ENCODE measurements around the gene TTI1. TPM values are rescaled to one million over a fixed set of nuclear protein-coding genes. Genes with fewer than 3 reads are reported as not detected.
A peak's percentile ranks its signal among the peaks of the same experiment; 100 is the strongest.

TTI1 gene
- polyA plus RNA-seq, 1 of the 3 experiments (the other 2 are of a cell fraction): 15.6 TPM

GRCh38 chr20:38044685-38045084 lies 11.4 kb upstream of the TTI1 start:
- Histone ChIP-seq H3K9ac (no peak overlapping the region), H3F3A (replicated peaks; ENCODE audit: insufficient read depth) (peaks cover 27% of the 10 kb centered on the region), H4K20me1 (ENCODE audit: insufficient read depth) (peaks cover 43% of the 10 kb centered on the region), H3K4me3 (ENCODE audit: low read depth in 2 of 2, low read length in 1 of 2) (no peak overlapping the region), H2AFZ (ENCODE audit: low read depth) (no peak overlapping the region), H3K9me3 (no peaks in the 10 kb centered on the region), H3K9me2 (no peaks in the 10 kb centered on the region), H3K36me3 (replicated peaks in 1 of 2; ENCODE audit: control insufficient read depth in 1 of 2, insufficient read depth in 2 of 2, low read length in 1 of 2) (peaks cover 63 to 65% of the 10 kb centered on the region in 2 experiments), H3K4me1 (ENCODE audit: control insufficient read depth in 1 of 2, insufficient read depth in 2 of 2, low read depth in 1 of 2, low read length in 1 of 2) (peaks cover 0 to 13% of the 10 kb centered on the region in 2 experiments; a peak in 3 of 4 replicates), H3K4me2 (no peak overlapping the region), H3K27ac (ENCODE audit: low read depth in 2 of 2, low read length in 1 of 2) (peak overlapping the region in 1 of 2 experiments; percentile 69; a peak in 2 of 4 replicates), H3K27me3 (ENCODE audit: insufficient read depth) (no peaks in the 10 kb centered on the region), H3K79me2 (ENCODE audit: insufficient read depth) (peaks cover 74% of the 10 kb centered on the region)
- CTCF ChIA-PET: interaction anchor here (0.6 to 32.1 kb wide), 5 partner anchors 12 to 481 kb away, joined by 3 to 725 read pairs (median 9); partner anchors contain the start of gene TTI1
- WGBS (ENCODE audit: low lambda C conversion rate): 98% methylated on average over 3 of the region's 3 CpGs
- DNase-seq: no peak
- no peak for TF ChIP-seq TAF1 (IDR thresholded peaks at IDR 0.05; ENCODE audit: borderline replicate concordance, low read depth, low read length)
- TF ChIP-seq MEF2A (IDR thresholded peaks at IDR 0.05; ENCODE audit: borderline replicate concordance, low read depth): no peak
- TF ChIP-seq EZH2phosphoT487 (IDR thresholded peaks at IDR 0.05; ENCODE audit: borderline replicate concordance, low read depth): no peak
- TF ChIP-seq USF1 (IDR thresholded peaks at IDR 0.05; ENCODE audit: borderline replicate concordance, low read depth): no peak
- TF ChIP-seq PBX3 (IDR thresholded peaks at IDR 0.05): no peak
- TF ChIP-seq USF2 (IDR thresholded peaks at IDR 0.05; ENCODE audit: borderline replicate concordance, low read depth, low read length): no peak
- TF ChIP-seq EP300 (IDR thresholded peaks at IDR 0.05; ENCODE audit: borderline replicate concordance in 1 of 2, low read depth in 1 of 2, low read length in 1 of 2): no peak
- TF ChIP-seq FOXM1 (IDR thresholded peaks at IDR 0.05; ENCODE audit: low read depth): no peak
- TF ChIP-seq FOXJ3 (CRISPR knock-in tag; IDR thresholded peaks at IDR 0.05): no peak
- no peak for TF ChIP-seq TEAD4 (IDR thresholded peaks at IDR 0.05; ENCODE audit: borderline replicate concordance, insufficient read depth)
- TF ChIP-seq RCOR1 (IDR thresholded peaks at IDR 0.05; ENCODE audit: low read length): no peak
- no peak for TF ChIP-seq GABPA (IDR thresholded peaks at IDR 0.05; ENCODE audit: low read depth)
- TF ChIP-seq ELF1 (IDR thresholded peaks at IDR 0.05): no peak
- TF ChIP-seq FOSL2 (IDR thresholded peaks at IDR 0.05; ENCODE audit: borderline replicate concordance, low read depth): no peak
- TF ChIP-seq SIN3A (IDR thresholded peaks at IDR 0.05; ENCODE audit: borderline replicate concordance, low read depth, low read length): no peak
- no peak for TF ChIP-seq YY1 (IDR thresholded peaks at IDR 0.05; ENCODE audit: low read depth)
- TF ChIP-seq SMC3 (IDR thresholded peaks at IDR 0.05; ENCODE audit: low read depth, low read length): no peak
- TF ChIP-seq REST (IDR thresholded peaks at IDR 0.05; ENCODE audit: low read depth, low read length): no peak
- TF ChIP-seq RAD21 (IDR thresholded peaks at IDR 0.05; ENCODE audit: low read length): no peak
- POLR2A ChIA-PET: interaction anchor here (1.6 kb wide), 1 partner anchor 12 kb away, joined by 3 read pairs; the partner anchor contains the start of gene TTI1
